Activated CD4-positive, alpha-beta T cell treated with anti-CD3 and anti-CD28 coated beads, Interleukin-2, Interleukin-6, amounts not matched to agents 100 ng/mL and 50 ng/mL, durations not matched to agents 16 hours and 8 hours (primary cell): ENCODE measurements around the gene MYL6.

Source experiments
- DNase-seq: peaks from one replicate; pipeline ENCODE4 v3.0.0-alpha.2; 2020

MYL6 gene

DNA sequence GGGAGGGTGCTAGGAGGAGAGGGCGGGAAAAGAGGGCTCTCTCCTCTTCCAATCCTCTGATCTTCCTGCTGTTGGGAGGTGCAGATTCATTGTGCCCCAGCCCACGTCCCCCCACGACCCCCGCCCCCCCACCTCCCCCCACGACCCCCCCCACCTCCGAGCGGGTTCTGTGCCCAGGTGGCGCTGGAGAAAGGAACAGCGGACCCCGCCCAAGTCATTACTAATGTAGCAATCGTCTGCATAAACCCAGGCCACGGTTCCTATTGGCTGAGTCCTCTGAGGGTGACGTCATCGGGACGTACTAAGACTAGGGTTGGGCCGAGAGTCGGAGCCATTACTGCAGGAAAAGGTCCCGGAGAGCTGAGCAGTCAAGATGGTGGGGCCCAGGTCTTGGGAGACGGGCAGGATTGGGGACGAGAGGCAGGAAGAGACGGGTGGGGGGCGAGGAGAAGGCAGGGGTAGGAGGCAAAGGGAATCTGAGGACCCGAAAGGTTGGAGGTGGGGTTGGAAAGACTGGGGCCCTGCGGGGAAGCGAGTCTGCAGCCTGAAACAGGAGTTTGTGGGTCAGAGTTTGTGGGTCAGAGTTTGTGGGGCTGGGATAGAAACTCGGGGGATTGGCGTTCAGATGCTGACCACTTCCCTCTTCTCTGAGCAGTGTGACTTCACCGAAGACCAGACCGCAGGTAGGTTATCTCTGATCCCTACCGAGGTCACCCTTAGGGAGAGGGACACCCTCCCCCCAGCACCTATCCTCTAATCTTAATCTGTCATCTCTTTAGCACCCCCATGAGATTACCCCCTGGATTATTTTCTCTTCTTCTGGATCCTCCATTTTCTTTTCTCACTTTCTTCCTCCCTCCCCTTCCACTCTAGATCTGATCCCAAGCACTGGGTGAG lies at the start of gene MYL6:
Gene MYL6 (plus strand): TSS at position 331 of the 897 bp plus-strand sequence. CDS start 43 bp downstream, at position 374.
- peak; percentile 98 for DNase-seq

DNA sequence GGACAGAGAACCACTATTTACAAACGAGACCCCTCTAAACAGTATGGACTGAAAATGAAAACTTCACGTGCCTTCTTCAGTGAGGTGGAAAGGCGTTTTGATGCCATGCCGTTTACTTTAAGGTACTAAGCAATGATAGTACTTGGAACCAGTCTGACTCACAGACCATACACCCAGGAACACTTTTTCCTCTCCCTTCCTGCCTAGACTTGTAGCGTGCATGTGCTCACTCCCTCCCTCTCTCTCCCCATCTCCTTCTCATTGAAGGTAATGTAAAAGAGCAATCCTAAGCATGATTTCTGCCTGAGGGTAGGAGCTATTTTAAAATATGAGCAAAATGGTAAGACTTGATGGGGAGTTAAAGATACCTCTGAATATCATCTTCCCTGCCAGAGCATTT lies 47.6 kb upstream of the MYL6 start:
- DNase-seq, result no peak

GRCh38 chr12:56114084-56114483 lies 44.1 kb upstream of the MYL6 start:
- DNase-seq, result no peak

DNA sequence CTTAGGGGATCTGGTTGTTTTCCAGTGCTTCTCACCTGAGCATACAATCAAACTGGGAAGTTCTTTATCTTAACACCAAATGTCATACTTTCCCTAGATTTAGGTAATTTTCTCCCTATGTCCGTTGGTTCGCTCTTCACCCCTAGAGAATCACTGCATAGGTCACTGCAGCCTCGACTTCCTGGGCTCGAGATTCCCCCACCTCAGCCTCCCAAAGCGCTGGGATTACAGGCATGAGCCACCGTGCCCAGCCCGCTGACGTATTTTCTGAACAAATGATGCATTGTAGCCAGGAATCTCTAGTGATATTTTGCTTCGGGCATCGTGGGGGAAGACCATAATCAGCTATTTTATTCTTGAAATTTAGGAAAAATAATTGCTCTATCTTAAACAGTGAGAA lies 42.8 kb upstream of the MYL6 start:
- DNase-seq, result no peak

DNA sequence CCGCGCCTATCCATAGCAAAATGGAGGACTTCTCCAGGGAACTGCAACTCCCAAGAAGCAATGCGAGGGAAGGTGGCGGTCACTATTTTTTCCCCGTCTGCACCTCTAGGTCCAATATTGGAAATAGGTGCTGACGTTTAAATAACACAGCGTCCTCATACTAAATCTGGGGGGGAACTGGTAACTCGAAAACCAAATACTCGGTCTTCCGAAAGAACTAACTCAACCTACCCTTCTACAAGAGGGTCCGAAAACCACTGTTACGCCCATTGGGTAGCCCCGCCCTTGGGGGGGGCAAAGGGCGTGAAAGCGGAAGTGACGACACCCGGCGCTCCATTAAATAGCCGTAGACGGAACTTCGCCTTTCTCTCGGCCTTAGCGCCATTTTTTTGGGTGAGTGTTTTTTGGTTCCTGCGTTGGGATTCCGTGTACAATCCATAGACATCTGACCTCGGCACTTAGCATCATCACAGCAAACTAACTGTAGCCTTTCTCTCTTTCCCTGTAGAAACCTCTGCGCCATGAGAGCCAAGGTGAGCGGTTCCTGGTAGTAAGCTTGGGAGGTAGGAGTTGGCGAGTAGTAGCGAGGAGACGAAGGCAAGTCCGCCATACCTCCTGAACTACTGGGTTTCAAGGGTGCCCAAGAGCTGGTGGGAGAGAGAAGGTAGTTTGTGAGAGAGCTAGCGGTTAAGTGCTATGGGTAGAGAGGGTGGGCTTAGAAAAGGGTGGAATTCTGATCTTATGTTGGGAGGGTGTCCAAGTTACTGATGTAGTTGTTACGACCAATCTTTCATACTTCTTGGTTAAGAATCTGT lies 41.7 kb upstream of the MYL6 start, which contains the start of gene RPL41:
Gene RPL41 (plus strand): TSS at position 367 of the 815 bp plus-strand sequence.
- peak; percentile 95 for DNase-seq

GRCh38 chr12:56117082-56117706 lies 41.0 kb upstream of the MYL6 start:
- DNase-seq, result peak; percentile 33

GRCh38 chr12:56117778-56118687 lies 40.1 kb upstream of the MYL6 start, which contains the start of gene ZC3H10:
TSS of gene ZC3H10 (plus strand) at chr12:56118266. CDS start at chr12:56120563, 2,297 bp downstream.
- peak; percentile 100 for DNase-seq

DNA sequence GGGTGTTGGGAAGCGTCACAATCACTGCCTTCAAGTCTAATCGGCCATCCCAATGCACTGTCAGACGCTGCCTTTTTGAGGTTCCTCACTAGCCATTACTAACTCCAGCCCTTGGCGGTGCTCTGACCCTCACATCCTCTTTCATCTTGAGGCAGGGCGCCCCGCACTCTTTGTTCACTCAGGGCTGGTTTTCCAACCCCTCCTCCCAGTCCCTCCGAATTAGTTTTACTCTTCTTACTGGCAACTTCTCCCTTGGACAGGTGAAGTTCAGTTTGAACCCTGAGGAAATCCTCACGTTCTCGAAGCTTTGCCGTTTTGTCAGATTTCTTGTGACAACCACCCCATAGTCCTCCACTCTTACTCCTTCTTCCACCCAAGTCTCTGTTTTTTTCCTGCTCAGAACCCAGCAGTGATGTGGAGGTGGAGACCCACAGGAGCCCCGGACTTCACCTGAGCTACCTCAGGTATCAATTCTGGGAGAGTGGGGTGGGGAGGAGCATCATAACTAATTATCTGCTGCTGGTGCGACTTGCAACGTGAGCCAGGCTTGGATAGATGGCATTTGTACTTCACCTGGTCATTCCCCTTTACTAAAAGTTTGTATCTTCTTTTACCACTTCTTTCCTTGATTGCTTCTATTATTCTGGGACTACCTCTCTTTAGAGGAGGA lies 39.3 kb upstream of the MYL6 start:
- no peak for DNase-seq

- peak; percentile 79 for DNase-seq
These were observed 38.8 kb upstream of the MYL6 start for GRCh38 chr12:56119361-56119796.

GRCh38 chr12:56120158-56120846 lies 37.9 kb upstream of the MYL6 start:
- DNase-seq, result no peak

DNA sequence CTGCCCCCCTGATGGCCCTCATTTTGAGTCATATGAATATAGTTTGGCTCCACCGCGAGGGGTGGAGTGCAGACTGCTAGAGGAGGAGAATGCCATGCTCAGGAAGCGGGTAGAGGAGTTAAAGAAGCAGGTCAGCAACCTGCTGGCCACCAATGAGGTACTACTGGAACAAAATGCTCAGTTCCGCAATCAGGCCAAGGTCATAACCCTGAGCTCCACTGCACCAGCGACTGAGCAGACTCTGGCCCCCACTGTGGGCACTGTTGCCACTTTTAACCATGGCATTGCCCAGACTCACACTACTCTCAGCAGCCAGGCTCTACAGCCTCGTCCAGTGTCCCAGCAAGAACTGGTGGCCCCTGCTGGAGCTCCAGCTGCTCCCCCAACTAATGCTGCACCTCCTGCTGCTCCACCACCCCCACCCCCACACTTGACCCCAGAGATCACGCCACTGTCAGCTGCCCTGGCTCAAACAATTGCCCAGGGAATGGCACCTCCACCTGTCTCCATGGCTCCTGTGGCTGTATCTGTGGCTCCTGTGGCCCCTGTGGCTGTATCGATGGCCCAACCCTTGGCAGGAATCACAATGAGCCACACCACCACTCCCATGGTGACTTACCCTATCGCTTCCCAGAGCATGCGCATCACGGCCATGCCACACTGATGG lies 36.8 kb upstream of the MYL6 start:
- DNase-seq, result no peak

GRCh38 chr12:56122637-56123036 lies 35.5 kb upstream of the MYL6 start:
- no peak for DNase-seq

GRCh38 chr12:56124133-56124532 lies 34.0 kb upstream of the MYL6 start:
- no peak for DNase-seq

DNA sequence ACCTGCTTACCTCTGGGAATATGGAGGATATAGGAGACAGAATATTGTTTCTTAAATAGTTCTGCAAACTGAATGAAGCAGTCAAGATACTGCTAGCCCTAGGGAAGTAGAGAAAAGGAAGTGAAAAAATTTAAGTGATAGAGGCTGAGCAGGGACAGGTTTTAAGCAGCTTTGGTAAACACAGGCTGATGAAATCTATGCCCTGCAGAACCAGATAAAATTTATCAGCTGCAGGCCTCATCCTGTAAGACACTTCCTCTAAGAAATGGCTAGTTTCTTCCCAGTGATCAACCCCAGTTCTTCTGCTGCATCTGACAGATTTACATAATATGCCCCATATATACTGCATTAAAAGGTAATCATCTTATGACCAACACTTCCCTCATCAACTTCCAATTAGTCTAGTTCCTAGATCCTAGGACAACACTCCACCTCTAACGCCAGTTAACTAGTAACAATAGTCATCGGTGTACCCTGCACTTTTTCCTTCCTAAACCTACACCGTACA lies 31.4 kb upstream of the MYL6 start:
- no peak for DNase-seq

DNA sequence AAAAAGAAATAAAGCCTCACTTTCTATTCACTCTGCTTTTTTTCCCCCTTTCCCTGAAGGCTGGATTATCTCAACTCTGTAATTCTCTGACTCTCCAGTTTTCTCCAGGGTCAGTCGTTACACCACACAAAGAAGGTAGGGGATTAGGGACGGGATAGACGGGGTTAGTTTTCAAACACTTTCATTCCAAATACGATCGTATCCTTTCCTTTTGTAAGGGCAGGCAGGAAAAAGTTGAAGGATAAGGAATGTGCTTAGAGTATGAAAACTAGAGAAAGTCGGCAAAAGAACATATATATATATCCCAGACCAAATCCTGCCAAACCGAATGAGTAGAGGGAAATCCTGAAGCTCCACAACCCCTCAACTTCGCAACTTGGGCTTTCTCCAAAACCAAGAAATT lies 30.7 kb upstream of the MYL6 start:
- no peak for DNase-seq

GRCh38 chr12:56127888-56128669 lies 30.1 kb upstream of the MYL6 start, which contains the start of gene ESYT1:
TSS of gene ESYT1 (plus strand) at chr12:56128267. CDS start at chr12:56128320, 53 bp downstream.
- peak; percentile 100 for DNase-seq

DNA sequence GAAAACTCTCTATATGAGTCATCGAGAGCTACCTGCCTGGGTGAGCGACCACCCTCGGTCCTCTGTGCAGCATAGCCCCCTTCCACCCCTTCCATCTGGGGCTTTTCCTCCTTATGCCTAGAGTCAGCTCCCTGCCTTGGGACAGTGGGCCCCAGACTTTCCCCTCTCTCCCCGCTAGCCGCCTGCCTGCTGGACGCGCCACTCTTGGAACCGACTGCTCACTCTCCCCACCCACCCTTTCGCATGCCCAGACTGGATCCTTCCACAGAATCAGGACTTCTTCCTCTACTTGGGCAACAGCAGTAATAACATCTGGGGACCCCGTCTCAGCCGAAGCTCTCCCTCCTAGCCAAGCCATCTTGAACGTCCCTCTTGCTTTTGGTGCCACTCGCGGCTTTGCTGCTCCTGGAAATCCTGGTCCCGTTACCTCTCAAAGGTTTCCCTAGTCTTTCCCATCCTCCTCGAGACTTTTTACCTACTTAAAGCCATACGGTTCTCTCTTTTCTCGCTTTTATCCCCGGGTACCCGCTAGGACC lies 29.4 kb upstream of the MYL6 start:
- DNase-seq, result no peak

- DNase-seq, result peak; percentile 85
These were observed 28.8 kb upstream of the MYL6 start for GRCh38 chr12:56129206-56129941.
